Thyroid gland (tissue), 4 donors: Measurements from ENCODE around the gene CACNA1G.

Experiments used
- POLR2A ChIP-seq, 2 donors: fragments of 450-650 bp; IDR thresholded peaks; one replicate each; pipeline ENCODE4 v1.6.1; 2017; ENCODE audit warnings: antibody characterized with exemption in 2 of 2, mild to moderate bottlenecking in 2 of 2, moderate library complexity in 1 of 2
- TF ChIP-seq, protein P1 (sequence below), 6 experiments: fragments of 200-600 bp in 3 of 6; fragments of 450-650 bp in 3 of 6; sonication (generic) in 3 of 6; IDR thresholded peaks; one replicate each; pipeline ENCODE4 v1.5.1; 2016 to 2019; ENCODE audit warnings: antibody characterized with exemption in 6 of 6, mild to moderate bottlenecking in 2 of 6, inconsistent platforms in 1 of 6, moderate library complexity in 1 of 6

DNA sequence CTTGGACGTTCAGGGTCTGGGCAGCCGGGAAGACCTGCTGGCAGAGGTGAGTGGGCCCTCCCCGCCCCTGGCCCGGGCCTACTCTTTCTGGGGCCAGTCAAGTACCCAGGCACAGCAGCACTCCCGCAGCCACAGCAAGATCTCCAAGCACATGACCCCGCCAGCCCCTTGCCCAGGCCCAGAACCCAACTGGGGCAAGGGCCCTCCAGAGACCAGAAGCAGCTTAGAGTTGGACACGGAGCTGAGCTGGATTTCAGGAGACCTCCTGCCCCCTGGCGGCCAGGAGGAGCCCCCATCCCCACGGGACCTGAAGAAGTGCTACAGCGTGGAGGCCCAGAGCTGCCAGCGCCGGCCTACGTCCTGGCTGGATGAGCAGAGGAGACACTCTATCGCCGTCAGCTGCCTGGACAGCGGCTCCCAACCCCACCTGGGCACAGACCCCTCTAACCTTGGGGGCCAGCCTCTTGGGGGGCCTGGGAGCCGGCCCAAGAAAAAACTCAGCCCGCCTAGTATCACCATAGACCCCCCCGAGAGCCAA lies 65.6 kb downstream of the CACNA1G start:
- no peak for TF ChIP-seq POLR2A (IDR thresholded peaks at IDR 0.05)
- TF ChIP-seq, protein P1, sequence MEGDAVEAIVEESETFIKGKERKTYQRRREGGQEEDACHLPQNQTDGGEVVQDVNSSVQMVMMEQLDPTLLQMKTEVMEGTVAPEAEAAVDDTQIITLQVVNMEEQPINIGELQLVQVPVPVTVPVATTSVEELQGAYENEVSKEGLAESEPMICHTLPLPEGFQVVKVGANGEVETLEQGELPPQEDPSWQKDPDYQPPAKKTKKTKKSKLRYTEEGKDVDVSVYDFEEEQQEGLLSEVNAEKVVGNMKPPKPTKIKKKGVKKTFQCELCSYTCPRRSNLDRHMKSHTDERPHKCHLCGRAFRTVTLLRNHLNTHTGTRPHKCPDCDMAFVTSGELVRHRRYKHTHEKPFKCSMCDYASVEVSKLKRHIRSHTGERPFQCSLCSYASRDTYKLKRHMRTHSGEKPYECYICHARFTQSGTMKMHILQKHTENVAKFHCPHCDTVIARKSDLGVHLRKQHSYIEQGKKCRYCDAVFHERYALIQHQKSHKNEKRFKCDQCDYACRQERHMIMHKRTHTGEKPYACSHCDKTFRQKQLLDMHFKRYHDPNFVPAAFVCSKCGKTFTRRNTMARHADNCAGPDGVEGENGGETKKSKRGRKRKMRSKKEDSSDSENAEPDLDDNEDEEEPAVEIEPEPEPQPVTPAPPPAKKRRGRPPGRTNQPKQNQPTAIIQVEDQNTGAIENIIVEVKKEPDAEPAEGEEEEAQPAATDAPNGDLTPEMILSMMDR (IDR thresholded peaks at IDR 0.05): peak; percentile 64 to 93 (median 84)
